ENCODE measurements around the gene HPCAL1. TPM values are rescaled to one million over a fixed set of nuclear protein-coding genes. Genes with fewer than 3 reads are reported as not detected.

HPCAL1 gene
- total RNA-seq, 2 experiments from 2014 or later = 109 to 114 TPM

GRCh38 chr2:10352361-10352760 is 49.7 kb downstream of the HPCAL1 start:
- ATAC-seq (no peak), DNase-seq (no peak)
- no peak overlapping the region for H3K27ac Mint-ChIP-seq
- no peaks in the 10 kb centered on the region for H3K9me3 Mint-ChIP-seq (ENCODE audit: low read depth)
- peaks cover 66% of the 10 kb centered on the region for H3K4me1 Mint-ChIP-seq
- CTCF ChIA-PET = interaction anchor here (0.6 to 1.2 kb wide), 7 partner anchors 22 to 1528 kb away, joined by 3 to 4 read pairs (median 3); no protein-coding TSS in a partner anchor
- H3K27me3 Mint-ChIP-seq = no peaks in the 10 kb centered on the region
- H3K36me3 Mint-ChIP-seq (ENCODE audit: low read depth) = peaks cover 16% of the 10 kb centered on the region
- POLR2A ChIA-PET = no interaction called here
- intact Hi-C loops (cut with DNase I, micrococcal nuclease) = no loop called here
- no peak overlapping the region for H3K4me3 Mint-ChIP-seq

- POLR2A ChIA-PET = no interaction called here
- Mint-ChIP-seq H3K36me3 (ENCODE audit: low read depth) (peaks cover 16% of the 10 kb centered on the region), H3K27ac (no peak overlapping the region), H3K9me3 (ENCODE audit: low read depth) (no peaks in the 10 kb centered on the region), H3K27me3 (no peaks in the 10 kb centered on the region), H3K4me1 (peaks cover 61% of the 10 kb centered on the region), H3K4me3 (no peak overlapping the region)
- intact Hi-C loops (cut with DNase I, micrococcal nuclease) = no loop called here
- CTCF ChIA-PET = interaction anchor here (0.6 to 1.2 kb wide), 6 partner anchors 13 to 1529 kb away, joined by 3 to 4 read pairs (median 3); no protein-coding TSS in a partner anchor
- ATAC-seq = no peak
- DNase-seq = no peak
Observed at GRCh38 chr2:10352972-10353371, 50.3 kb downstream of the HPCAL1 start.

DNA sequence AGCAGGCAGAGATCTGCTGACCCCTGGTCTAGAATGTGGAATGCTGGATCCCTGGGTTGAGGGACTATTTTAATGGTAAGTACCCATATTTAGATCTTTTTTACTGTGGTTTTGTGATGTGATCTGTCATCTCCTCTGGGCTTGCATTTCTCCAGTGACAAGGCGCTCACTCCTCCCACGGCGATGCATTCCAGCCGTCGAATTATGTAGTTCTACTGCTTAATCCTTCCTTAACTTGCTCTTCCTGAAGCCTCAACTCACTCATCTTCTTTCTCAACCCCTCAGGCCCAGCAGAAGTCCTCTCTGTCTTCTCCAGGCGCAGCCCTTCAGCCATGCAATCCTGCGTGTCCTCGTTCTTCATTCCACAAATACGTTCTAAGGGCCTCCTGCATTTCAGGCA is 51.2 kb downstream of the HPCAL1 start:
- POLR2A ChIA-PET = no interaction called here
- no peak for ATAC-seq
- Mint-ChIP-seq H3K9me3 (ENCODE audit: low read depth) (no peaks in the 10 kb centered on the region), H3K27me3 (no peaks in the 10 kb centered on the region), H3K4me1 (peaks cover 58% of the 10 kb centered on the region), H3K4me3 (no peak overlapping the region), H3K27ac (peak overlapping the region; percentile 3), H3K36me3 (ENCODE audit: low read depth) (peaks cover 16% of the 10 kb centered on the region)
- CTCF ChIA-PET = interaction anchor here (0.6 to 1.0 kb wide), 2 partner anchors 14 to 104 kb away, joined by 3 to 4 read pairs; no protein-coding TSS in a partner anchor
- no peak for DNase-seq
- intact Hi-C loops (cut with DNase I, micrococcal nuclease) = no loop called here

DNA sequence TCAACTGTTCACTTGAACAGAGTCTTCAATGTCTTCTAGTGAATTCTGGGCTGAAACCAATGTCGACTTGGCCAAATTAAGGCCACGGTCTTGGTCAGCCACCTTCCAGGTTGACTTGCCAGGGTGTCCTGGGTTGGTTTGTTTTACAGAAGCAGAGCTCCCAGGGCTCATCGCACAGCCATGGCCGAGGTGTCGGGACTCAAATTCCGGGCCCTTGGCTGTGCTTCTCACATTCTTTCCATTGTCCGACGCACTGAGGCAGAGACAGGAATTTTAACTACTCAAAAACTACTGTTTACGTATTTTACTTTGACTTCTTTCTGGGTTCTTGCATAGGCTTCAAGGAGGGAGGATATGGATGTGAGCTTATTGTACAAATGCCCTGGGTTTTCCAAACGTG is 51.7 kb downstream of the HPCAL1 start:
- CTCF ChIA-PET = no interaction called here
- Mint-ChIP-seq H3K4me1 (peaks cover 54% of the 10 kb centered on the region), H3K36me3 (ENCODE audit: low read depth) (peaks cover 16% of the 10 kb centered on the region), H3K9me3 (ENCODE audit: low read depth) (no peaks in the 10 kb centered on the region), H3K27me3 (no peaks in the 10 kb centered on the region), H3K4me3 (no peak overlapping the region), H3K27ac (peak overlapping the region; percentile 27)
- intact Hi-C loops (cut with DNase I, micrococcal nuclease) = no loop called here
- ATAC-seq (no peak), DNase-seq (no peak)
- POLR2A ChIA-PET = no interaction called here

GRCh38 chr2:10355471-10356438 is 53.1 kb downstream of the HPCAL1 start:
- H3K4me1 Mint-ChIP-seq = peaks cover 49% of the 10 kb centered on the region
- H3K36me3 Mint-ChIP-seq (ENCODE audit: low read depth) = peaks cover 14% of the 10 kb centered on the region
- no peaks in the 10 kb centered on the region for H3K9me3 Mint-ChIP-seq (ENCODE audit: low read depth)
- CTCF ChIA-PET = no interaction called here
- DNase-seq = no peak
- no peaks in the 10 kb centered on the region for H3K27me3 Mint-ChIP-seq
- POLR2A ChIA-PET = no interaction called here
- intact Hi-C loops (cut with DNase I, micrococcal nuclease) = no loop called here
- no peak for ATAC-seq
- no peak overlapping the region for H3K4me3 Mint-ChIP-seq
- H3K27ac Mint-ChIP-seq = peak overlapping the region; percentile 59

GRCh38 chr2:10356439-10356811 is 53.7 kb downstream of the HPCAL1 start:
- no peaks in the 10 kb centered on the region for H3K27me3 Mint-ChIP-seq
- ATAC-seq = no peak

DNA sequence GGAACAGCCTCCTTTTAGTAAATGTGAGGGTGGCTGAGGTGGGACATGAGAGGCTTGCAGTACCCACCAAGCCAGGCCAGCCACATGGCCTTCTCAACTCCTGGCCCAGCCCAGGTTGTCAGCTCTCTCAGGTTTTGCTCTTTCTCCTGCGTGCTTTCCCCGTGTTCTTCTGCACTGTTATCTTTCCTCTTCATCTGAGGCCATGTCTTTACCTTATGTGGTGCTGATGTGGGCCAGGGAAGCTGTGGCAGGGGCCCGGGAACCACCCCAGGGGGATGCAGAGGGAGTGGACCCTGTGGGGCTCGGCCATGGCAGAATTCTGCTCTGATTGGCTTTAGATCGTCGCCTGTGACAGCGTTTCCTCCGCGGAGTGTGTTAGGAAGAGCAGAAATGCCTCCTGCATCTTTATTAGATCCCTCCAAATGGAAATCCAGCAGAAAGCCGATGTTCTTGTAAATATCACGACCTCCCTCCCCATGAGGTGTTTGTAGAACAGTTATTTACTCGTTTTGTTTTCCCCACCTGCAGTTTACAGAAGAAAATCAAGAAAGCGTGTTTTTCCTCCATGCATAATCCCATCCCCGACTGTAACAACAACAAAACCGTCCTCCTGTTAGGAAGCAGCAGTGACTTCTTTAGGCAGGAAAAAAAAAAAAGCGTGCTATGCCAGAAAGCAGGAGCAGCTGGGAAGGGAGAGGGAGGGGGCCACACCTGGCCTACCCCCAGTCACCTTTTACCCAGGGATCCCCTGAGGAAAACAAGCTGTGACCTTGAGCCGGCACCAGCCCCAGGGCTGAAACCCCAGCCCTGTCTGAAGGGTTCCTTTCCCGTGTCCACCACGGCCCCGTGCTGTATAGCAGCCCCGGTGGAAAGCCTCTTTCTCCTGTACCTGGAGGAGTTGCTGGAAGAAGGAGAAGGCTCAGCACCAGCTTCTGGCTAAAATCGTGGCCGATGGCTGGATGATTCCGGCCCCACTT is 54.8 kb downstream of the HPCAL1 start:
- Mint-ChIP-seq H3K4me3 (no peak overlapping the region), H3K27ac (no peak overlapping the region), H3K27me3 (no peaks in the 10 kb centered on the region), H3K9me3 (ENCODE audit: low read depth) (no peaks in the 10 kb centered on the region), H3K36me3 (ENCODE audit: low read depth) (peaks cover 14% of the 10 kb centered on the region), H3K4me1 (peaks cover 45% of the 10 kb centered on the region)
- ChIA-PET CTCF (no interaction called here), POLR2A (no interaction called here)
- DNase-seq = no peak
- intact Hi-C loops (cut with DNase I, micrococcal nuclease) = no loop called here
- ATAC-seq = no peak

More at GRCh38 chr2:10356439-10356811, 53.7 kb downstream of the HPCAL1 start:
- peak overlapping the region; percentile 59 for H3K27ac Mint-ChIP-seq
- H3K36me3 Mint-ChIP-seq (ENCODE audit: low read depth) = peaks cover 16% of the 10 kb centered on the region
- no peaks in the 10 kb centered on the region for H3K9me3 Mint-ChIP-seq (ENCODE audit: low read depth)
- H3K4me1 Mint-ChIP-seq = peaks cover 49% of the 10 kb centered on the region
- DNase-seq = no peak
- no peak overlapping the region for H3K4me3 Mint-ChIP-seq
- intact Hi-C loops (cut with DNase I, micrococcal nuclease) = no loop called here
- ChIA-PET CTCF (no interaction called here), POLR2A (no interaction called here)

- ChIA-PET POLR2A (interaction anchor here (0.5 kb wide), 1 partner anchor 14 kb away, joined by 9 read pairs; no protein-coding TSS in a partner anchor), CTCF (interaction anchor here (1.0 kb wide), 1 partner anchor 50 kb away, joined by 3 read pairs; no protein-coding TSS in a partner anchor)
- intact Hi-C loops (cut with DNase I, micrococcal nuclease) = no loop called here
- Mint-ChIP-seq H3K9me3 (ENCODE audit: low read depth) (no peaks in the 10 kb centered on the region), H3K27ac (no peak overlapping the region), H3K4me1 (peaks cover 44% of the 10 kb centered on the region), H3K27me3 (no peaks in the 10 kb centered on the region), H3K36me3 (ENCODE audit: low read depth) (peaks cover 10% of the 10 kb centered on the region), H3K4me3 (no peak overlapping the region)
- DNase-seq (no peak), ATAC-seq (no peak)
Observed at GRCh38 chr2:10359246-10359645, 56.5 kb downstream of the HPCAL1 start.

DNA sequence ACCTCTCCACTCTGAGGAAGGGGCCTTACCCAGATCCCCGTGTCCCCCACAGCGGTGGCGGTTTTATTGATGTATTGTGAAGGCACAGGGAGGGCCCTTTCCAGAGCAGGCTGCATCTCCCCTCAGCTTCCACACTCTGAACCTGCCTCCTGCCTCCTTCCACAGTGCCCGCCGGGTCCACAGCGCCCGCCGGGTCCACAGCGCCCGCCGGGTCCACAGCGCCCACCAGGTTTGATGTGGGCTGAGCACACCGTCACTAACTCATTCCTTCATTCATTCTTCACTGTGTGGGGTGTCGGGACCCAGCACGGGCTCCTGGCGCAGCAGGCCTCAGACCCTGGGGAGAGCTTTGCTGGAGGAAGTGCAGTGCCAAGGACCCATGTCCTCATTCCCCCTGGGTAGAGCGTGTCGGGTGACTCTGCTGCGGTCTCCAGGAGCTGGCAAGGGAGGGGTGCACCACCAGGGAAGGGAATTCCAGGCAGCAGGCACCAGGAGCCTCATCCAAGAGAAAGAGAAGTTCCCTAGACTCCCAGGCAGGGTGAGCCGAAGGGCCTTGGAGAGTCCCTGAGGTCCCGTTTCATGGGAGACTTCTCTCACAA is 57.1 kb downstream of the HPCAL1 start:
- no peak for DNase-seq
- Mint-ChIP-seq H3K4me1 (peaks cover 41% of the 10 kb centered on the region), H3K27me3 (no peaks in the 10 kb centered on the region), H3K27ac (no peak overlapping the region), H3K36me3 (ENCODE audit: low read depth) (peaks cover 5% of the 10 kb centered on the region), H3K4me3 (no peak overlapping the region), H3K9me3 (ENCODE audit: low read depth) (no peaks in the 10 kb centered on the region)
- ChIA-PET POLR2A (interaction anchor here (0.5 kb wide), 1 partner anchor 15 kb away, joined by 9 read pairs; no protein-coding TSS in a partner anchor), CTCF (interaction anchor here (0.5 to 1.0 kb wide), 2 partner anchors 49 to 334 kb away, joined by 3 read pairs; no protein-coding TSS in a partner anchor)
- ATAC-seq = no peak
- intact Hi-C loops (cut with DNase I, micrococcal nuclease) = no loop called here

- DNase-seq (no peak), ATAC-seq (no peak)
- peaks cover 41% of the 10 kb centered on the region for H3K4me1 Mint-ChIP-seq
- intact Hi-C loops (cut with DNase I, micrococcal nuclease) = no loop called here
- ChIA-PET CTCF (no interaction called here), POLR2A (no interaction called here)
- no peaks in the 10 kb centered on the region for H3K9me3 Mint-ChIP-seq (ENCODE audit: low read depth)
- H3K27ac Mint-ChIP-seq = peak overlapping the region; percentile 69
- H3K27me3 Mint-ChIP-seq = no peaks in the 10 kb centered on the region
- H3K36me3 Mint-ChIP-seq (ENCODE audit: low read depth) = peaks cover 4% of the 10 kb centered on the region
- H3K4me3 Mint-ChIP-seq = no peak overlapping the region
Observed at GRCh38 chr2:10360460-10360849, 57.8 kb downstream of the HPCAL1 start.
